Panc1 (cell line): ENCODE results near the gene EEF1AKMT3.

Experiments used
- CTCF ChIP-seq: fragments of 450-650 bp; IDR thresholded peaks from 2 replicates; pipeline ENCODE4 v1.5.1; 2017; ENCODE audit warnings: mild to moderate bottlenecking
- POLR2AphosphoS5 ChIP-seq: IDR thresholded peaks from 2 replicates; pipeline ENCODE4 v1.6.1; 2012; ENCODE audit warnings: mild to moderate bottlenecking, low read depth, low read length, moderate library complexity
- SIN3A ChIP-seq: IDR thresholded peaks from 2 replicates; pipeline ENCODE4 v1.6.1; 2012; ENCODE audit warnings: low read depth, mild to moderate bottlenecking, low read length, moderate library complexity, borderline replicate concordance; ENCODE audit not compliant: insufficient read depth
- TCF7L2 ChIP-seq: IDR thresholded peaks from 2 replicates; pipeline ENCODE4 v1.6.1; 2011; ENCODE audit warnings: mild to moderate bottlenecking, low read depth, low read length, inconsistent platforms

GRCh38 chr12:57802607-57803006, 30.2 kb downstream of the EEF1AKMT3 start:
- TF ChIP-seq CTCF = no peak
- TF ChIP-seq TCF7L2 = no peak
- no peak for TF ChIP-seq SIN3A
- TF ChIP-seq POLR2AphosphoS5 = no peak
